Right lobe of liver (tissue), 4 donors: ENCODE measurements around the gene PDE4B.

Experiments used
- POLR2A ChIP-seq: fragments of 450-650 bp; IDR thresholded peaks from one replicate; pipeline ENCODE4 v1.6.1; 2017; ENCODE audit warnings: antibody characterized with exemption, mild to moderate bottlenecking
- TF ChIP-seq, protein P1 (sequence below), 4 donors: fragments of 200-600 bp in 3 of 4; fragments of 450-650 bp in 1 of 4; IDR thresholded peaks; one replicate each; pipeline versions ENCODE4 v1.5.1 to v1.8.0; 2016 to 2022; ENCODE audit warnings: antibody characterized with exemption in 4 of 4, mild to moderate bottlenecking in 2 of 4
- donor health status: DM: no; HTN: no; CAD: no.
- donor health status: DM: no; HTN: no; CAD: no.
- donor health status: DM: no; HTN: yes; CAD: no.

DNA sequence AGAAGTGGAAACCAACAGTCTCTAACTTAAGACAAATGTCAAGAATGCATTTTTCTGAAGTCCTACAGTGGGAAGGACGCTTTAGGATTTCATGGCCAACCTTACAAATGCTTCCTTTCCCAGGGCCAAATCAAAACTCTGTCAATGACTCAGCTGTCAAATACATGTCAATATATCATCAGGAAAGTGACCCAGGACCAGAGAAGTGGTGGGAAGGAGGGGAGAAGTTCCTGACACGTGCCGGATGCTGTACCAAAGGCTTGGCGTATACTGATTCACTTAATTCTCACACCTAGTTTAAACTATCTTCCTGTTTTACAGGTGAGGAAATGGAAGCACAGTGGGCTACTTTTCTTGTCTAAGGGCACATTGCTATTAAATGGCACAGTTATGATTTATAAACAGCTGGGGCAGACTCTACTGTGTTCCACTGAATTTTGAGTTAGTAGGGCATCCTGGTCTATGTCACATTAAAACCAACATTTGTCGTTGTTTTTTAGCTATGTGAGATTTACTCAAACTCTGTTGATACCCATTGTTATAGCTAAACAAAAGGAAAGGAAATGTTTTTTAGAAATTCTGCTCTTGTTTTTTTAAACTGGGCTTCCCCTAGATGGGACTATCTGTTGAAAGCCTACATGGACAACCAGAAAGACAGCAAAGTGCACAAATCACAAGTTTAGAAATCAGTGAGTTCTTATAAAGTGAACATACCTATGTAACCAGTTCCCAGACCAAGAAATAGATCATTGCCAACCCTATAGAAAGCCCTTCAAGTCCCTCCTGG, 533.1 kb downstream of the PDE4B start:
- TF ChIP-seq, protein P1, sequence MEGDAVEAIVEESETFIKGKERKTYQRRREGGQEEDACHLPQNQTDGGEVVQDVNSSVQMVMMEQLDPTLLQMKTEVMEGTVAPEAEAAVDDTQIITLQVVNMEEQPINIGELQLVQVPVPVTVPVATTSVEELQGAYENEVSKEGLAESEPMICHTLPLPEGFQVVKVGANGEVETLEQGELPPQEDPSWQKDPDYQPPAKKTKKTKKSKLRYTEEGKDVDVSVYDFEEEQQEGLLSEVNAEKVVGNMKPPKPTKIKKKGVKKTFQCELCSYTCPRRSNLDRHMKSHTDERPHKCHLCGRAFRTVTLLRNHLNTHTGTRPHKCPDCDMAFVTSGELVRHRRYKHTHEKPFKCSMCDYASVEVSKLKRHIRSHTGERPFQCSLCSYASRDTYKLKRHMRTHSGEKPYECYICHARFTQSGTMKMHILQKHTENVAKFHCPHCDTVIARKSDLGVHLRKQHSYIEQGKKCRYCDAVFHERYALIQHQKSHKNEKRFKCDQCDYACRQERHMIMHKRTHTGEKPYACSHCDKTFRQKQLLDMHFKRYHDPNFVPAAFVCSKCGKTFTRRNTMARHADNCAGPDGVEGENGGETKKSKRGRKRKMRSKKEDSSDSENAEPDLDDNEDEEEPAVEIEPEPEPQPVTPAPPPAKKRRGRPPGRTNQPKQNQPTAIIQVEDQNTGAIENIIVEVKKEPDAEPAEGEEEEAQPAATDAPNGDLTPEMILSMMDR (IDR thresholded peaks at IDR 0.05) = no peak
- TF ChIP-seq POLR2A = no peak
